ENCODE data around the gene C9orf78.
"Not testable (repeated sequence)": the region's sequence is repeated elsewhere in the genome, so short reads cannot be mapped to it uniquely, and the experiment has no call there.

C9orf78 gene

GRCh38 chr9:129809346-129809745 is 25.7 kb downstream of the C9orf78 start:
- DNase-seq = no peak

- DNase-seq = no peak
Measured at GRCh38 chr9:129806061-129806460, 29.0 kb downstream of the C9orf78 start.

GRCh38 chr9:129803676-129804060 is 31.4 kb downstream of the C9orf78 start:
- DNase-seq = no peak

- peak; percentile 90 for DNase-seq
Measured at GRCh38 chr9:129802833-129803675, 32.0 kb downstream of the C9orf78 start, which contains the start of gene TOR1B. TSS of gene TOR1B (plus strand) at chr9:129803184. CDS start at chr9:129803213, 29 bp downstream.

GRCh38 chr9:129801504-129801903 is 33.6 kb downstream of the C9orf78 start:
- no peak for DNase-seq

GRCh38 chr9:129798973-129799372 is 36.1 kb downstream of the C9orf78 start:
- DNase-seq = no peak

GRCh38 chr9:129796029-129796428 is 39.0 kb downstream of the C9orf78 start:
- DNase-seq = not testable (repeated sequence)

GRCh38 chr9:129794549-129794948 is 40.5 kb downstream of the C9orf78 start:
- DNase-seq = no peak

- DNase-seq = no peak
Measured at GRCh38 chr9:129786481-129786880, 48.6 kb downstream of the C9orf78 start.

- no peak for DNase-seq
Measured at GRCh38 chr9:129785866-129786265, 49.2 kb downstream of the C9orf78 start.

- not testable (repeated sequence) for DNase-seq
Measured at GRCh38 chr9:129784970-129785369, 50.1 kb downstream of the C9orf78 start.

- DNase-seq = peak; percentile 63
Measured at GRCh38 chr9:129783516-129784361, 51.3 kb downstream of the C9orf78 start.

GRCh38 chr9:129781981-129782380 is 53.1 kb downstream of the C9orf78 start:
- DNase-seq = no peak

- DNase-seq = no peak
Measured at GRCh38 chr9:129781131-129781530, 53.9 kb downstream of the C9orf78 start.

- DNase-seq = no peak
Measured at GRCh38 chr9:129779560-129780190, 55.4 kb downstream of the C9orf78 start.

GRCh38 chr9:129778469-129778868 is 56.6 kb downstream of the C9orf78 start:
- DNase-seq = no peak

- no peak for DNase-seq
Measured at GRCh38 chr9:129777769-129778130, 57.3 kb downstream of the C9orf78 start.
